LHCN-M2 (cell line): ENCODE data around the gene OSBPL3. TPM values are rescaled to one million over a fixed set of nuclear protein-coding genes. Genes with fewer than 3 reads are reported as not detected.

Experiments
- DNase-seq: peaks from one replicate; pipeline ENCODE4 v3.0.0-alpha.2; 2012; ENCODE audit warnings: low read depth
- total RNA-seq: library from RNA; depleted of rRNA; stranded (reverse); fragments of >200 nt; gene quantifications from 2 replicates; pipeline ENCODE4 v1.2.3, GENCODE V29; 2014

Gene OSBPL3
- total RNA-seq, 1 experiment from 2014 or later: 48.7 TPM

DNA sequence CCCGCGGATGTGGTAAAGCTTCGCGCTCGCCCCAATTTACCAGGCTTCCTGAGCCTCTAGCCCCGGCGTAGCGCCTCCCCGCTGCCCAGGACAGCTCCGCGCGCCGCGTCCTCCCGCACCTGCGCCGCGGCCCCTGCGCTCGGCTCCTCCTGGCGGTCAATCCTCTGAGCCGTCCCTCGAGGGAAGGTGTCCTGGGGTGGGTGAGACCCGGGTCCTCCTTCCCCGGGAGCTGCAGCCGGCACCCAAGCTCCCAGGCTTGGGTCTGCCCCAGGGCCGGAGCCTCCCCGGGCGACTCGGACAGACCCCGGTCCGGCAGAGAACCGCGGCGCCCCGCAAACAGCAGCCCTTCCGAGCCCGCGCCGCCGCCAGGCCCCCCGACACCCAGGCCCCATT, 512 bp downstream of the OSBPL3 start:
- DNase-seq: peak; percentile 81

- DNase-seq: no peak
Measured at GRCh38 chr7:24978843-24979469, 1.0 kb downstream of the OSBPL3 start.

DNA sequence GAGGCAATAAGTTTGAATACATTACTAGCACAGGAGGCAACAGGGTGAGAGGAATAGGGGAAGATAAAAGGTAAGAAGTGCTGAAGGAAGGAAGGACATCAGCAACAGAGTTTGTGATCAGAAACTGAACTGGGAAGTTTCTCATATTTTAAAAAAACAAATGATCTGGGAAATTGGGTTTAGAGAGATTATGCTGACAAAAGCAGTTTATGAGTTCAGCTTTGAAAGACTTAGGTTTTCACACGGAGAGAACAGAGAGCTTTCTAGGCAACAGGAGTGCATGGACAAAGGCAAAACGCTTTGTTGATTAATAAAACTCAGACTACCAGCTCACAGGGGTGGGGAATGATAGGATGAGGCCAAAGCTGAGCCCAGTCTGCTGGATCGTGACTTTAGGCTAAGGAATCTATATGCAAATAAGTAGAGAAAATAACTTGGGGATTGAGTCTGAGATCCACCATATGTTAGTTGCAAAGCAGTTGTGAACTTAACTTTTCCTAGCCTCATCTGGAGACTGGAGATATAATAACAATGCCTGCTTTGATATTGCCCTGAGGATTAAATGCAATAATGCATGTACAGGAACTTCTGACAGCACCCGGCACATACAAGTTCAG, 4.2 kb downstream of the OSBPL3 start:
- no peak for DNase-seq

DNA sequence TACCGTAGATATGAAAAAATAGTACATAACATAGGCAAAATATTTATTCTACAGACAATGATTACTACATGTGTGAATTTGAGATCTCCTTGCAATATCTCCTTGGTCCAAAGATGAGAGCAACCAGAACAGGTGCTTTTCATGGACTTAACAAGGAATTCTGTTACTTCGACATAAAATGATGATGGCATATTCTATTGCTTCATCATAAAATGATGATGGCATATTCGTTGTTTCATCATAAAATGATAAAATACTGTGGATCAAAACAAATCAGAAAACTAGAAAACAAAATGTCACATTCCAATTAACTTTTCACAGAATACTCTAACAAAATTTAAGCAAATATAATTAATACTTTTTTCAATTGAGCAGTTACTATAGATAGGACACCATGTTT, 4.8 kb downstream of the OSBPL3 start:
- DNase-seq: no peak

- DNase-seq: no peak
Measured at GRCh38 chr7:24974026-24974832, 5.7 kb downstream of the OSBPL3 start.

- DNase-seq: peak; percentile 65
Measured at GRCh38 chr7:24972991-24973390, 7.0 kb downstream of the OSBPL3 start.

DNA sequence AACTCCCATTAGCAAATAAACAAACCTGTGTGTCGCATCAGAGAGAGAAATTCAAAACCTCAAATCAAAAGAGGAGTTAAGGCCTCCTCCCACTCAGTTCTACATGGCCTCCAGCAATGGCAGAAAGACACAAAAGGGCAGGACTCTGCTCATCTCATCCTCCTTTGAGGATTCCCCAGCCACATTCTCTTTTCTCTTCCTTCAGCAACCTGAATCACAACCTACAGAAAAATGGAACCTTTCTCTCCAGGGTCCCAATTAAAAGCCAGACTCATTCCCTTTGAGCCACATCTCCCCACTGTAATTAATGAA, 7.9 kb downstream of the OSBPL3 start:
- no peak for DNase-seq

DNA sequence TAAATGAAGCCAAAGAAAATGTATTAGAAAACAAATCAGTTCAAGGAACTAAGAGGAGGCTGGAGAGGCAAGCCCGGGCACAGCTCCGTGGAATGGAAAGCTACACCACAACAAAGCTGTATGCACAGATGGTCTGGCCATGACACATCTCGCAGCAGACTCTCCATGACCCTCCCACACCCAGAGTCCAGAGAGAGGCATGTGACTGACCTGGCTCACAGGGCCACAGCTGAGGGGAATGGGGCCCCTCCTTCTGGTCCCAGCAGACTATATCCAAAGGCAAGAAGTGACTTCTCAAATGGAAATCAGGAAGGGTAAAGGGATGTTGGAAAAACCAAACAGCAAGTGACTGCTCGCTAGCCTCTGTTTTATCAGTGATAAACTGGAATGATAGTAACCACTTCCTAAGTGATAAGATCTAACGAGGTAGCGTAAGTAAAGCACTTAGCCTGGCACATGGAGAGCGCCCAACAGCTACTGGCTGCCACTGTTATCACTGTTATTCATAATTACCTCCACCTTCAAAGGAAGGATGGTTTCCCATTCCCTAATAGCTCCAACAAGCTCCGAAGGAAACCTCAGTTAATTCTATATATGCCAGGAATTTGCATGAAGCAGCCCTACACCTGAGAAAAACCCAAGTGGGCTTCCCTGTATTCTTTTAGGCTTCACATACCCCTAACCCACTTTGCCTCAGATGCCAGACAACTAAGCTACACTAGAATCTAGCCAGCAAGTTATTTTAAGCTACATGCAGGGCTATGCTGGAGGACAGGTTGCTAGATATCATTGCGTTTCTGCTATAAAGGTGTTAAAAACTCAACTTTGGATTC, 8.4 kb downstream of the OSBPL3 start:
- DNase-seq: peak; percentile 99

GRCh38 chr7:24970676-24971075, 9.3 kb downstream of the OSBPL3 start:
- peak; percentile 83 for DNase-seq

DNA sequence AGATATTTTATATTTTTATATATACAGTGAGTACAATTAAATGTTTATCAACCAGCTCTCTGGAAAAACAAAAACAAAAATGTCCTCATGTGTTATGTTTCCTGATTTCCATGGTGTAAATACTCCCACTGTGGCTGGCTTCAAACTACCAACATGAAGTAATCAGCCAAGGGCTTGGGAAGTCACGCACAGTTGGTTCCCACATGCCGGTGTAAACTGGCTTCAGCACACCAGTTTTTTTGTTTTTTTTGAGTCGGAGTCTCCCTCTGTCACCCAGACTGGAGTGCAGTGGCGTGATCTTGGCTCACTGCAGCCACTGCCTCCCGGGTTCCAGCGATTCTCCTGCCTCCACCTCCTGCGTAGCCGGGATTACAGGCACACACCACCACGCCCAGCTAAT, 11.8 kb downstream of the OSBPL3 start:
- peak; percentile 53 for DNase-seq

DNA sequence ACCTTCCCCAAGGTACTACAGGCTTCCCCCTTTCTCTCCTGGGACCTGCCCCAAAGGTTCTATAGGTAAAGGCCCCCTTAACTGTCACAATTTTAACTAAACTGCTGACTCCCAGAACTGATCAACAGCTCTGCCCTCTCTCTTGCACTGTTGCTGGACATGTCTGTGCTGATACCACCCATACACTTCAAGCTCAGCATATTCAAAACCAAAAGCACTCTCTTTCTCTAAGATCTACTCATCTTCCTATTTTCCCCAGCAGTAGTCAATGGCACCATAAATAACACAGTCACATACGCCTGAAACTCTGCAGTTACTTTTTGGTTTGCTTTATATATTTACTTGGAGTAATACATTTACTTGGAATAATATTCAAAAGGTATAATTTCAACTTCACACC, 12.3 kb downstream of the OSBPL3 start:
- DNase-seq: no peak

DNA sequence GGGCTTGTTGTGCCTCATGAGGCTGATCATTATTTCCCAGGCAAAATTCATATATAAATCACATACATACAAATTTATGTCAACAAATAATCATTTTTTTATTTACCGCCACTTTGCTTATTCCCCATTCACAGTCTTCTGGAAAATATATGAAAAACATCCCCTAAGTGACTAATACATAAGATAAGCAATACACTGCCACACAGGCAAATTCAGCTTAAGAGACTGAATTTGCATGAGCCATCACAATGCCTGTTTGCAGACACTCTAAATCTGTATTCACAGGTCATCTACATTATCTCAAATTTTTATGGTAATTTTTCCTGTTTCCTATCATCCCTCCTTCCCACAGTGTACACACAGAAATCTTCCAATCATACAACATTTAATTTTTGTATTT, 13.2 kb downstream of the OSBPL3 start:
- no peak for DNase-seq

- peak; percentile 38 for DNase-seq
Measured at GRCh38 chr7:24965831-24966708, 13.9 kb downstream of the OSBPL3 start.

- DNase-seq: no peak
Measured at GRCh38 chr7:24964191-24964590, 15.8 kb downstream of the OSBPL3 start.

DNA sequence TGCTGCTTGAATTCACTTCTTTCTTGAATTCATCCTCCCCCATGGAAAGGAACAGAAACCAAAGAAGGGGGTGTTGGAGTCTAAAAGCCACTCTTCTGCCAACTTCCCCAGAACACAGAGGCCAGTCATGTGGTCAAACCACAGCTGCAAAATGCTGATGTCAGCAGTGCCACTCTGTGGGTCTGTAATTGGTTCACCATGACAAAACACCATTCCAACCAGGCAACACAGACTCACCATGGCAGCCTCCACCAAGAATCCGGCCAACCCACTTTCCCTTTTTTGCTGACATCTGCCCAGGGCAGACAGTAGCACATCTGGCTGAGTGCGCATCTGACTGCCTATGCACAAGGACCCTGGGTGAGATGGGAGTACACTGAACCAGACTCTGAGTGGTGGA, 16.8 kb downstream of the OSBPL3 start:
- DNase-seq: peak; percentile 89

DNA sequence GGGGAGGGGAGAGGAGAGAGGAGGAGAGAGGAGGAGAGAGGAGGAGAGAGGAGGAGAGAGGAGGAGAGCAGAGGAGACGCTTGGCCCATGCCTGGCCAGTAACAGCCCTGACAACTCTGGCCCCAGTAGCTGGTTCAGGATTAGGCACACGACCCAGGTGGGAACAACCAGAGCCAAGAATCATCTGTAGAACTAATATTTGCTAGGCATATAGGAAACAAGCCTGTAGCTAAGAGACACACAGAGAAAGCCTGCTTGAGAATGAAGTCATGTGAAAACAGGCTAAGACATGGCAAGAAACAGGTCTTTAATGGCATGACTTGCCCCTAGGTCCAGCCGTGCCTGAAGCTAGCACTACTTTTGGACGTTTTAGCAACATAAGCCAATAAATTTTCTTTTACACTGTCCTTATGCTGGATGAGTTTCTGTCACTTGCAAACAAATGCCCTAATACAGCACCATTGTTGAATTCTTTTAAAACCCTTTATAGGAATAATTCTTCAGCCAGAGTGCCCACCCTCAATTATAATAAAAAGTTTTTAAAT, 17.5 kb downstream of the OSBPL3 start:
- DNase-seq: no peak

DNA sequence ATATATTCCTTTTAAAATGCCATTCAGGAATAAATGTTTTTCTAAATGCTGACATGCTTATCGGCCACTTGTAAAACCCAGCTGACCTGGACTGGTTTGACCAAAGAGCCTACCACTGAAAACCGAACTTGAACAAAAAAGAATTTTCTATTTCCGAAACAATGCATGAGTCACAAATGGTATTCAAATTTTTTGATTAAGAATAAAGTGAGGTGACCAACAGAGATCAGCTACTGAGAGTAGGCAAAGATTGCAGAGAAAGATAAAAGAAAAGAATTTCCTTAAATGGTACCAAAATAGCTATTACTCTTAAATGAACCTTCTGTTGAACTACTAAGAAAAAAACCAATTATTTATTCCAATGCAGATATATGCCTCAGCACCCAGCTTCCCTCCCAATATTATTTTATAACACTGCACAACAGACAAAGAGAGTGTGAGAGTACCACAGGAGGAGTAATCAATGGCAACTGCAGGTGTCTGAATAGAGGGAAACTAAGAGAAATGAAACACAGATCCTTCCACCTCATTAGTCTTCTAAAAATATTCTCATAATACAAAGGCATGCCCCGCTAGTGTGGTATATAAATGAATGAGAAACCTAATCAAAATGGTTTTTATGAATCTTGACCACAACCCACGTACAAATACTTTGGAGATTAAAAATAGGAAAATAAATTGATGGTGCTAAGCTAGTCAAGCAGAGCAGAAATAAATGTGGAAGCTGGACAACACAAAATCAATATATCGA, 20.1 kb downstream of the OSBPL3 start:
- no peak for DNase-seq

DNA sequence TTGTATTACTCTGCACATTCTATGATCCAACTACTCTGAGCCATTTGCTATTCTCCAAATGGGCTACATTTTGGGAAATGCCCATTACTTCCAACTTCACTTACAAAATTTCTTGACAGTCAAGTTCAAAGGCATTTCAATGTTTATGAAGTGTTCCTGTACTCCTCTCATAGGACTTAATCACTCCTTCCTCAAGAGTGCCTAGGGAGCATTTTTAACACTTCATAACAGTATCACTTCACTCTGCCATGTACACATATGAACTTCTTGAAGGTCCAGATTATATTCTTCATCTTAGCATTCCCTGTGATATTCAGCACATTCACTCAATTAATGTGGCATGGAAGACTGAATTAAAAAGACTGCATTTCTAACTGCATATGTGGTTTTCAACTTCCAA, 21.6 kb downstream of the OSBPL3 start:
- no peak for DNase-seq

DNA sequence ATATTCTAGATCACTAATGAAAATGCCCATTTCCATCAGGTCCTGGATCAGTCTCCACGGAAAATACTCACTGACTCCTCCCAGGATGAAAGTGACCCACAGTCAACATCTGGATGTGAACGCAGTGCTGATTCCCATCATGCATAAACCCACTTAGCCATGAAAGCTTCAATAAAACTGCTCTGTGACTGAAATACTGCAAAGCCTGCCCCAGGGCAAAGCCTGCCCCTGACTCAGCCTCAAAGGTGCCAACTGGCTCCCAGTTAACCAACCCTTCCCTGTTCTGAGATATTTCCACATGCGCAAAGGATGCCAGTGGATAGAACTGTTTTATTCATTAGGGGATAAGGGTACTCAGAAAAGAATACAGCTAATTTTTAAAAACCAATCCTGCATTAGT, 24.0 kb downstream of the OSBPL3 start:
- DNase-seq: no peak

DNA sequence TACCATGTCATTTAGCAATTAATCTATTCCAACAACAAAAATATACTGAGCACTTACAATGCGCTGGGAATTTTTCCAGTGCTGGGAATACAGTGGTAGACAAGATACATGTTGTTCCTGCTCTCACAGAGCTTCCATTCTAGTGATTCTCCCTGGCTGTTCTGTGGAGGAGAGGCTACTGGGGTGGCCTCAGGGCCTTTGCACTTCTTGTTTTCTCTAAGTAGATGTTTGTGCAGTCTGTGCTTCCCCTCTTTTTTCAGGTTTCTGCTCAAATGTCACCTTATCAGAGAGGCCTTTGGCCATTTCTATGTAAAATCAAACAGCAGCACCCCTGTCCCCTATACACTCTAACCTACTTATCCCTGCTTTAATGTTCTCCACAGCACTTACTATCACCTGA, 24.7 kb downstream of the OSBPL3 start:
- DNase-seq: no peak
